ENCODE results near the gene ECPAS.
"Not testable (repeated sequence)": the region's sequence is repeated elsewhere in the genome, so short reads cannot be mapped to it uniquely, and the experiment has no call there.

The ECPAS gene

GRCh38 chr9:111475195-111475594 is 9.0 kb downstream of the ECPAS start:
- no peak for DNase-seq

GRCh38 chr9:111474385-111474784 is 9.8 kb downstream of the ECPAS start:
- DNase-seq = no peak

GRCh38 chr9:111467778-111468367 is 16.3 kb downstream of the ECPAS start:
- DNase-seq = no peak

GRCh38 chr9:111463048-111463447 is 21.1 kb downstream of the ECPAS start:
- DNase-seq = no peak

- no peak for DNase-seq
Observed at GRCh38 chr9:111458139-111459009, 25.8 kb downstream of the ECPAS start.

GRCh38 chr9:111456529-111456928 is 27.7 kb downstream of the ECPAS start:
- no peak for DNase-seq

- DNase-seq = no peak
Observed at GRCh38 chr9:111455638-111456037, 28.5 kb downstream of the ECPAS start.

GRCh38 chr9:111454751-111455150 is 29.4 kb downstream of the ECPAS start:
- no peak for DNase-seq

GRCh38 chr9:111451570-111451969 is 32.6 kb downstream of the ECPAS start:
- no peak for DNase-seq

GRCh38 chr9:111450124-111450523 is 34.1 kb downstream of the ECPAS start:
- no peak for DNase-seq

GRCh38 chr9:111449705-111450104 is 34.5 kb downstream of the ECPAS start:
- DNase-seq = no peak

- DNase-seq = not testable (repeated sequence)
Observed at GRCh38 chr9:111445799-111446198, 38.4 kb downstream of the ECPAS start.

- DNase-seq = no peak
Observed at GRCh38 chr9:111443454-111443853, 40.7 kb downstream of the ECPAS start.

- DNase-seq = no peak
Observed at GRCh38 chr9:111442360-111443027, 41.7 kb downstream of the ECPAS start.

- no peak for DNase-seq
Observed at GRCh38 chr9:111440226-111440625, 44.0 kb downstream of the ECPAS start.

GRCh38 chr9:111438541-111439235 is 45.5 kb downstream of the ECPAS start:
- DNase-seq = no peak

GRCh38 chr9:111436571-111436970 is 47.6 kb downstream of the ECPAS start:
- DNase-seq = no peak

- DNase-seq = no peak
Observed at GRCh38 chr9:111433082-111433481, 51.1 kb downstream of the ECPAS start.

GRCh38 chr9:111431684-111432083 is 52.5 kb downstream of the ECPAS start:
- DNase-seq = no peak

- no peak for DNase-seq
Observed at GRCh38 chr9:111429175-111429574, 55.0 kb downstream of the ECPAS start.

- DNase-seq = no peak
Observed at GRCh38 chr9:111427186-111427585, 57.0 kb downstream of the ECPAS start.

- DNase-seq = no peak
Observed at GRCh38 chr9:111423389-111423788, 60.8 kb downstream of the ECPAS start.

GRCh38 chr9:111414406-111414805 is 69.8 kb downstream of the ECPAS start:
- no peak for DNase-seq
